ENCODE data around the gene PLAC1. TPM values are rescaled to one million over a fixed set of nuclear protein-coding genes. Genes with fewer than 3 reads are reported as not detected.

Gene PLAC1
- total RNA-seq, 1 experiment from 2014 or later, result 2.6 TPM

DNA sequence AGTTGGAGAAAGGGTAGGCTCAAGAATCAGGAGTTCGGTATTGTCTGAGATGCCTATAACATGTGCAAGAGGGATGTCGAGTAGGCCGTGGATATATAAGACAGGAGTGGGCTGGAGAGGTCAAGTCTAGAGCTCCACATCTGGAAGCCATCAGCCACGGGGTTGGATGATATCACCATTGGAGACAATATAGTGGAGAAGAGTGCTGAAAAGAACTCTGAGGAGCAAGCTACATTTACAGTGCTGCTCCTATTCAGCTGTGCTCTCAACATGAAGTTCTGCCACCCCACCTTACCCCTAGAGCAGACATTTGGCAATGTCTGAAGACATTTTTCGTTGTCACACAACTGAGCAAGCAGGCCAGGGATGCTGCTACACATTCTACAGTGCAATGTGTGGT is 20.9 kb upstream of the PLAC1 start:
- H3K9me2 ChIP-seq (replicated peaks; ENCODE audit: low read length), result no peaks in the 10 kb centered on the region
- no peaks in the 10 kb centered on the region for H3K9me3 ChIP-seq (ENCODE audit: low read length)
- TF ChIP-seq EZH2 (IDR thresholded peaks at IDR 0.05; ENCODE audit: low read length, unreplicated experiment) (no peak), EZH2phosphoT487 (IDR thresholded peaks at IDR 0.05; ENCODE audit: borderline replicate concordance, low read length) (no peak)
- TF ChIP-seq, protein P1, sequence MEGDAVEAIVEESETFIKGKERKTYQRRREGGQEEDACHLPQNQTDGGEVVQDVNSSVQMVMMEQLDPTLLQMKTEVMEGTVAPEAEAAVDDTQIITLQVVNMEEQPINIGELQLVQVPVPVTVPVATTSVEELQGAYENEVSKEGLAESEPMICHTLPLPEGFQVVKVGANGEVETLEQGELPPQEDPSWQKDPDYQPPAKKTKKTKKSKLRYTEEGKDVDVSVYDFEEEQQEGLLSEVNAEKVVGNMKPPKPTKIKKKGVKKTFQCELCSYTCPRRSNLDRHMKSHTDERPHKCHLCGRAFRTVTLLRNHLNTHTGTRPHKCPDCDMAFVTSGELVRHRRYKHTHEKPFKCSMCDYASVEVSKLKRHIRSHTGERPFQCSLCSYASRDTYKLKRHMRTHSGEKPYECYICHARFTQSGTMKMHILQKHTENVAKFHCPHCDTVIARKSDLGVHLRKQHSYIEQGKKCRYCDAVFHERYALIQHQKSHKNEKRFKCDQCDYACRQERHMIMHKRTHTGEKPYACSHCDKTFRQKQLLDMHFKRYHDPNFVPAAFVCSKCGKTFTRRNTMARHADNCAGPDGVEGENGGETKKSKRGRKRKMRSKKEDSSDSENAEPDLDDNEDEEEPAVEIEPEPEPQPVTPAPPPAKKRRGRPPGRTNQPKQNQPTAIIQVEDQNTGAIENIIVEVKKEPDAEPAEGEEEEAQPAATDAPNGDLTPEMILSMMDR (conservative IDR thresholded peaks at IDR 0.05; ENCODE audit: low read depth, low read length), result no peak
- H3K4me1 ChIP-seq (ENCODE audit: insufficient read depth, low read length), result peaks cover 16% of the 10 kb centered on the region
- no peak for DNase-seq
- no peak overlapping the region for H3K27ac ChIP-seq (ENCODE audit: low read length)
- intact Hi-C loops (cut with micrococcal nuclease), result loop anchor here (5.0 kb wide), 1 partner anchor 57 kb away; no protein-coding TSS in a partner anchor
- no TSS peak for BruUV-seq (replicated peaks)
- ATAC-seq, result no peak
- CTCF ChIA-PET, result no interaction called here
- H4K20me1 ChIP-seq (ENCODE audit: low read length), result no peaks in the 10 kb centered on the region
- no peak overlapping the region for H2AFZ ChIP-seq (ENCODE audit: low read length)
- H3F3A ChIP-seq (ENCODE audit: low read length, unreplicated experiment), result no peaks in the 10 kb centered on the region
- no peak overlapping the region for H3K9ac ChIP-seq (ENCODE audit: low read length)
- no peaks in the 10 kb centered on the region for H3K79me2 ChIP-seq (ENCODE audit: low read length)
- no peaks in the 10 kb centered on the region for H3K27me3 ChIP-seq (ENCODE audit: low read length)
- POLR2A ChIA-PET (ENCODE audit: unreplicated experiment), result no interaction called here
- no peak overlapping the region for H3K4me3 ChIP-seq (ENCODE audit: low read length)
- no peak overlapping the region for H3K4me2 ChIP-seq (ENCODE audit: low read length)
- no peaks in the 10 kb centered on the region for H3K36me3 ChIP-seq (ENCODE audit: low read depth, low read length)

GRCh38 chrX:134677332-134677731 is 19.1 kb upstream of the PLAC1 start:
- ChIA-PET CTCF (no interaction called here), POLR2A (ENCODE audit: unreplicated experiment) (no interaction called here)
- no peak overlapping the region for H3K27ac ChIP-seq (ENCODE audit: low read length)
- no peaks in the 10 kb centered on the region for H3K79me2 ChIP-seq (ENCODE audit: low read length)
- no peak for ATAC-seq
- H3K4me2 ChIP-seq (ENCODE audit: low read length), result no peak overlapping the region
- BruUV-seq (replicated peaks), result no TSS peak
- H3K9me2 ChIP-seq (replicated peaks; ENCODE audit: low read length), result no peaks in the 10 kb centered on the region
- no peaks in the 10 kb centered on the region for H3F3A ChIP-seq (ENCODE audit: low read length, unreplicated experiment)
- H3K4me3 ChIP-seq (ENCODE audit: low read length), result no peak overlapping the region
- no peak overlapping the region for H2AFZ ChIP-seq (ENCODE audit: low read length)
- H3K9me3 ChIP-seq (ENCODE audit: low read length), result no peaks in the 10 kb centered on the region
- DNase-seq, result no peak
- no peak overlapping the region for H3K9ac ChIP-seq (ENCODE audit: low read length)
- no peaks in the 10 kb centered on the region for H4K20me1 ChIP-seq (ENCODE audit: low read length)
- H3K4me1 ChIP-seq (ENCODE audit: insufficient read depth, low read length), result peaks cover 16% of the 10 kb centered on the region
- no peaks in the 10 kb centered on the region for H3K27me3 ChIP-seq (ENCODE audit: low read length)
- intact Hi-C loops (cut with micrococcal nuclease), result loop anchor here (5.0 kb wide), 1 partner anchor 55 kb away; no protein-coding TSS in a partner anchor
- TF ChIP-seq, protein P1 (conservative IDR thresholded peaks at IDR 0.05; ENCODE audit: low read depth, low read length), result no peak
- TF ChIP-seq EZH2 (IDR thresholded peaks at IDR 0.05; ENCODE audit: low read length, unreplicated experiment), result no peak
- TF ChIP-seq EZH2phosphoT487 (IDR thresholded peaks at IDR 0.05; ENCODE audit: borderline replicate concordance, low read length), result no peak
- no peaks in the 10 kb centered on the region for H3K36me3 ChIP-seq (ENCODE audit: low read depth, low read length)

DNA sequence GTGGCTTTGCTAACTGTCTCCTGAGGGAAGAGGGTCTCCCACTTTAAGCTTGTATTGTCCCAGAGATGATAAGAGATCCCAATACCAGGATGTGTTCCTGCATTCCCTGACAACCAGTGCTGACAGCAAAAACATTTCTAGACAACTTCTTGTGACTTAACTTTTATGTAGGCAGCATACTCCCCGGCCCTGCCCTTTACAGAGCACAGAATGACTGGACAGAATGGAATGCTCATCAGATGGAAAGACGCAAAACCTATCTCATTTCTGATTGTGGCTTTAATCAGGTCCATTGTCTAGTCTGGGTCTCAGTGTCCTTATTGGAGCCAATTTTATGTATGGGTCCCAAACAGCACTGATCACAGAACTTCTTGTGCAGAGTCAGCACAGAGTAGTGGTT is 18.2 kb upstream of the PLAC1 start:
- Histone ChIP-seq H3K27ac (ENCODE audit: low read length) (peak overlapping the region; percentile 42), H4K20me1 (ENCODE audit: low read length) (no peaks in the 10 kb centered on the region), H3K79me2 (ENCODE audit: low read length) (no peaks in the 10 kb centered on the region), H2AFZ (ENCODE audit: low read length) (peak overlapping the region; percentile 51), H3K9me3 (ENCODE audit: low read length) (no peaks in the 10 kb centered on the region), H3K4me2 (ENCODE audit: low read length) (peak overlapping the region; percentile 40), H3K4me1 (ENCODE audit: insufficient read depth, low read length) (peaks cover 21% of the 10 kb centered on the region), H3F3A (ENCODE audit: low read length, unreplicated experiment) (no peaks in the 10 kb centered on the region), H3K9me2 (replicated peaks; ENCODE audit: low read length) (no peaks in the 10 kb centered on the region), H3K27me3 (ENCODE audit: low read length) (no peaks in the 10 kb centered on the region), H3K36me3 (ENCODE audit: low read depth, low read length) (no peaks in the 10 kb centered on the region), H3K9ac (ENCODE audit: low read length) (no peak overlapping the region), H3K4me3 (ENCODE audit: low read length) (no peak overlapping the region)
- no TSS peak for BruUV-seq (replicated peaks)
- POLR2A ChIA-PET (ENCODE audit: unreplicated experiment), result no interaction called here
- ATAC-seq (peak; percentile 96), DNase-seq (peak; percentile 78)
- CTCF ChIA-PET, result no interaction called here
- intact Hi-C loops (cut with micrococcal nuclease), result loop anchor here (5.0 kb wide), 1 partner anchor 54 kb away; no protein-coding TSS in a partner anchor
- TF ChIP-seq EZH2 (IDR thresholded peaks at IDR 0.05; ENCODE audit: low read length, unreplicated experiment) (no peak), EZH2phosphoT487 (IDR thresholded peaks at IDR 0.05; ENCODE audit: borderline replicate concordance, low read length) (no peak)
- TF ChIP-seq, protein P1 (conservative IDR thresholded peaks at IDR 0.05; ENCODE audit: low read depth, low read length), result no peak
